ENCODE results near the gene LHX6. TPM values are rescaled to one million over a fixed set of nuclear protein-coding genes. Genes with fewer than 3 reads are reported as not detected.
A peak's percentile ranks its signal among the peaks of the same experiment; 100 is the strongest.

The LHX6 gene
- polyA plus RNA-seq, 1 donor: 1.1 TPM

- Histone ChIP-seq H3K36me3 (ENCODE audit: control insufficient read depth, insufficient read depth, low read length) (no peaks in the 10 kb centered on the region), H3K4me3 (ENCODE audit: low read length) (no peak overlapping the region), H3K4me1 (ENCODE audit: control insufficient read depth, insufficient read depth, low read length) (peaks cover 18% of the 10 kb centered on the region), H3K27ac (ENCODE audit: low read length) (no peak overlapping the region), H3K9me3 (ENCODE audit: control insufficient read depth, low read depth, low read length) (peaks cover 24% of the 10 kb centered on the region), H3K27me3 (ENCODE audit: control insufficient read depth, insufficient read depth, low read length) (peaks cover 100% of the 10 kb centered on the region)
- 33% methylated on average over 2 of the region's 5 CpGs for WGBS (ENCODE audit: insufficient coverage, low lambda C conversion rate)
- no peak for DNase-seq
Measured at GRCh38 chr9:122222791-122223190, 6.0 kb downstream of the LHX6 start.

DNA sequence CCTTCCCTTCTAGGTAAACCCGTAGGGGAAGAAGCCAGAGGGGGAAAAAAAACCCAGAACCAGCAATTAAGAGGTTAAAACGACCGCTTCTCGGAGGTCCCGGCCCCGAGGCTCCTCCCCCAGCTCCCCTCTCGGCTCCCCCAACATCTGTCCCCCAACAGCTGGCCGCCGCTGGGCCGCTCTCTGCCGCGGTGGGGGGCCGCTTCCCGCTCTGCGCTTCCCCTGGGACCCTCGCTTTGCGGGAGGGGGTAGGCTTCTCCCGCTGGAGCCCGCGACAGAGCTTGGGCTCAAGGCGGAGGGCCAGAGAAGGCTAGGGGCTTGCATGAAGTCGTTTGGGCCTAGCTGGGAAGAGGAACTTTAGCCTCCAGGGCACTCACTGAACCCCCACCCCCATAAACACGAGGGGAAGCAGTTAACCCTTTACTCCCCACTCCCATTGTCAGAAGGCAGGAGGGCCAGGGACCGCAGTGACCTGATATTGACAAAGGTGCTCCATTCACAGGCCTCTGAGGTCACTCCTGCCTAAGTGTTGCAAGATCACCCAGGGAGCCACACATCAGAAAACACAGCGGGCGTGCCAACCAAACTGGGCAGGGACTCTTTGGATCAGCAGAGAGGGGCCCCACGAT lies 7.5 kb downstream of the LHX6 start:
- H3K4me1 ChIP-seq (ENCODE audit: control insufficient read depth, insufficient read depth, low read length): peaks cover 18% of the 10 kb centered on the region
- WGBS (ENCODE audit: insufficient coverage, low lambda C conversion rate): no CpG with 5 or more reads among the region's 27 CpGs
- H3K27ac ChIP-seq (ENCODE audit: low read length): no peak overlapping the region
- H3K27me3 ChIP-seq (ENCODE audit: control insufficient read depth, insufficient read depth, low read length): peaks cover 100% of the 10 kb centered on the region
- no peaks in the 10 kb centered on the region for H3K36me3 ChIP-seq (ENCODE audit: control insufficient read depth, insufficient read depth, low read length)
- peaks cover 23% of the 10 kb centered on the region for H3K9me3 ChIP-seq (ENCODE audit: control insufficient read depth, low read depth, low read length)
- no peak for DNase-seq
- no peak overlapping the region for H3K4me3 ChIP-seq (ENCODE audit: low read length)

DNA sequence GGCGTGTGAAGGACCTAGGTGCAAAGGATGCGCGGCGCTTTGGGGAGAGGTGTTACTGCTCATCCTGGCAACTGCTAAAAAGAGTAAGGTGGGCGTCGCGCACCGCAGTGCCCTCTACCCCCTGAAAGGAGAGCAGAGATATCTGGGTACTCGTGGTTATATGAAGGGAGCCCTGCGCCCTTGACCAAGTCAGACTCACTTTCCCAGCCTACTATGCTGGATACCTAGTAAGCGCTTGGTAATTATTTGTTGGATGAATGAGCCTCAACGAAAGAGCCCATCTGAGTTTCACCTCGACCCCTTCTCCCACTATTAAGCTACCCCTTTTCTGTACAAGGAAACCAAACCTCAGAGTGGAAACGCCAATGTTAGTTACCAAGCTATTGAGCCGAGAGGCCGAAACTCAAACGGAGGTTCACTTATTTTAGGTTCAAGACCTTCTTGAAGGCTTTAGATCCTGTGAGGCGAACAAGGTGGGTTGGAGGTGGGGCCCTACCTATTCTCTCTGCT lies 8.0 kb downstream of the LHX6 start:
- no peak for DNase-seq
- H3K27ac ChIP-seq (ENCODE audit: low read length): no peak overlapping the region
- peaks cover 100% of the 10 kb centered on the region for H3K27me3 ChIP-seq (ENCODE audit: control insufficient read depth, insufficient read depth, low read length)
- no CpG with 5 or more reads among the region's 18 CpGs for WGBS (ENCODE audit: insufficient coverage, low lambda C conversion rate)
- no peak overlapping the region for H3K4me3 ChIP-seq (ENCODE audit: low read length)
- H3K36me3 ChIP-seq (ENCODE audit: control insufficient read depth, insufficient read depth, low read length): no peaks in the 10 kb centered on the region
- peaks cover 17% of the 10 kb centered on the region for H3K9me3 ChIP-seq (ENCODE audit: control insufficient read depth, low read depth, low read length)
- H3K4me1 ChIP-seq (ENCODE audit: control insufficient read depth, insufficient read depth, low read length): peaks cover 18% of the 10 kb centered on the region

DNA sequence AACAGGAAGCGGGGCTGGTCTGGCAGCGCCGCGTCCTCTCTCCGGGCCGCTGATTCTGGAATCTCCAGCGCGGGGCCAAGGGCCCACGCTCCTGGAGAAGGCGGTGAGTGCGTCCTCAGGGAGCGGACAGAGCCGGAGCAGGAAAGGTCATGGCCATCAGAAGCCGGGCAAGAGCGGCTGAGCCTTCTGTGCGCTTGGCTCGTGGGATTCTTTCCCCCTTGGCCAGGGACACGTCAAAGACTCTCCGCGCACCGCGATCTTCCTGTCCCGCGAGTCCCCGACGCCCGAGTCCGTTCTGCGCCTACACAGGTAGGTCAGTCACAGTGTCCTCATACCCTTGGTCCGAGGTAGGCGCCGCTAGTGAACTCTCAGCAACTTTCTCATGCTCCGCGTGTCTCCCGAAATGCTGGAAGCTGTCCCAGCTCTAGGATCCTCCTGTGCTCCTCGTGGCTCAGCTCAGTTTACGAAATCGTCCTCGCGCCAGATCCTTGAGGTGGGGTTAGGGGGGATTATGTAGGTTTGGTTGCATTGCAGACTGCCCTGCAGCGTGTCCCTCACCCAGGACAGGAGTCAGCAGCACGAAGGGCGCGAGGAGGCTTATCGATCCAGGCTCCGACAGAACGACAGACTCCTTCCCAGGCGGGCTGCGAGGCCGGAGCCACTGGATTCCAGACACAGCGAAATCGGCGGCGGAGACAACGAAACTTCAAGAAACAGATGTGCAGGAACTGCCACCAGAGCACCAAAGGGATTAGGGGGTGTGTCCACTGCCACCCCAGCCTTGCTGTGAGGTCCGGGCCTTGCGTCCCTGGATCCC lies 8.7 kb downstream of the LHX6 start:
- peak in 1 of 2 donors; percentile 53 for DNase-seq
- peaks cover 18% of the 10 kb centered on the region for H3K4me1 ChIP-seq (ENCODE audit: control insufficient read depth, insufficient read depth, low read length)
- H3K36me3 ChIP-seq (ENCODE audit: control insufficient read depth, insufficient read depth, low read length): no peaks in the 10 kb centered on the region
- H3K9me3 ChIP-seq (ENCODE audit: control insufficient read depth, low read depth, low read length): peaks cover 13% of the 10 kb centered on the region
- no peak overlapping the region for H3K4me3 ChIP-seq (ENCODE audit: low read length)
- H3K27me3 ChIP-seq (ENCODE audit: control insufficient read depth, insufficient read depth, low read length): peaks cover 100% of the 10 kb centered on the region
- no CpG with 5 or more reads among the region's 57 CpGs for WGBS (ENCODE audit: insufficient coverage, low lambda C conversion rate)
- H3K27ac ChIP-seq (ENCODE audit: low read length): no peak overlapping the region

GRCh38 chr9:122218935-122219855 lies 9.6 kb downstream of the LHX6 start:
- Histone ChIP-seq H3K4me3 (ENCODE audit: low read length) (no peak overlapping the region), H3K27me3 (ENCODE audit: control insufficient read depth, insufficient read depth, low read length) (peaks cover 96% of the 10 kb centered on the region), H3K4me1 (ENCODE audit: control insufficient read depth, insufficient read depth, low read length) (peaks cover 18% of the 10 kb centered on the region), H3K9me3 (ENCODE audit: control insufficient read depth, low read depth, low read length) (peaks cover 13% of the 10 kb centered on the region), H3K36me3 (ENCODE audit: control insufficient read depth, insufficient read depth, low read length) (no peaks in the 10 kb centered on the region), H3K27ac (ENCODE audit: low read length) (no peak overlapping the region)
- DNase-seq: peak in 1 of 2 donors; percentile 24
- WGBS (ENCODE audit: insufficient coverage, low lambda C conversion rate): 0% methylated on average over 2 of the region's 59 CpGs

- 0% methylated on average over 1 of the region's 11 CpGs for WGBS (ENCODE audit: insufficient coverage, low lambda C conversion rate)
- DNase-seq: no peak
- no peak overlapping the region for H3K27ac ChIP-seq (ENCODE audit: low read length)
- H3K4me1 ChIP-seq (ENCODE audit: control insufficient read depth, insufficient read depth, low read length): peaks cover 21% of the 10 kb centered on the region
- H3K27me3 ChIP-seq (ENCODE audit: control insufficient read depth, insufficient read depth, low read length): peaks cover 95% of the 10 kb centered on the region
- H3K9me3 ChIP-seq (ENCODE audit: control insufficient read depth, low read depth, low read length): peaks cover 20% of the 10 kb centered on the region
- H3K36me3 ChIP-seq (ENCODE audit: control insufficient read depth, insufficient read depth, low read length): no peaks in the 10 kb centered on the region
- H3K4me3 ChIP-seq (ENCODE audit: low read length): no peak overlapping the region
Measured at GRCh38 chr9:122218071-122218934, 10.5 kb downstream of the LHX6 start.

DNA sequence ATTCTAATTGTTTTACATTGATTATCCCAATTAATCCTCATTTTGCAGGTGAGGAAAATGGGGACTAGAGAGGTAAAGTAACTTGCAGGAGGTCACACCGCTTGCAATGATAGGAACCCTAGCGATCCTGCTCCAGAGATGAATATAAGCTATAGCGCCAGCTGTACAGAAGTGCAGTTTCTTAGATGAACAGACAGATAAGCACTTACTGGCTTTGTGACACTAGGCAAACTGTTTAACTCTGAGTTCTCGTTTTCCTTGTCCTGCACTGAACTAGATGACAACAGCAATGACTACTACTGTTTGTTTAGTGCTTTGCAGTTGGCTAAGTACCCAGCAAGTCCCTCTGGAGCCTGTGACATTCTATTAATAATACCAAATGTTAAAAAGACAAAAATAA lies 11.1 kb downstream of the LHX6 start:
- H3K4me3 ChIP-seq (ENCODE audit: low read length): no peak overlapping the region
- WGBS (ENCODE audit: insufficient coverage, low lambda C conversion rate): 17% methylated on average over 1 of the region's 4 CpGs
- peaks cover 20% of the 10 kb centered on the region for H3K9me3 ChIP-seq (ENCODE audit: control insufficient read depth, low read depth, low read length)
- DNase-seq: no peak
- no peaks in the 10 kb centered on the region for H3K36me3 ChIP-seq (ENCODE audit: control insufficient read depth, insufficient read depth, low read length)
- no peak overlapping the region for H3K27ac ChIP-seq (ENCODE audit: low read length)
- H3K27me3 ChIP-seq (ENCODE audit: control insufficient read depth, insufficient read depth, low read length): peaks cover 95% of the 10 kb centered on the region
- H3K4me1 ChIP-seq (ENCODE audit: control insufficient read depth, insufficient read depth, low read length): peaks cover 24% of the 10 kb centered on the region

DNA sequence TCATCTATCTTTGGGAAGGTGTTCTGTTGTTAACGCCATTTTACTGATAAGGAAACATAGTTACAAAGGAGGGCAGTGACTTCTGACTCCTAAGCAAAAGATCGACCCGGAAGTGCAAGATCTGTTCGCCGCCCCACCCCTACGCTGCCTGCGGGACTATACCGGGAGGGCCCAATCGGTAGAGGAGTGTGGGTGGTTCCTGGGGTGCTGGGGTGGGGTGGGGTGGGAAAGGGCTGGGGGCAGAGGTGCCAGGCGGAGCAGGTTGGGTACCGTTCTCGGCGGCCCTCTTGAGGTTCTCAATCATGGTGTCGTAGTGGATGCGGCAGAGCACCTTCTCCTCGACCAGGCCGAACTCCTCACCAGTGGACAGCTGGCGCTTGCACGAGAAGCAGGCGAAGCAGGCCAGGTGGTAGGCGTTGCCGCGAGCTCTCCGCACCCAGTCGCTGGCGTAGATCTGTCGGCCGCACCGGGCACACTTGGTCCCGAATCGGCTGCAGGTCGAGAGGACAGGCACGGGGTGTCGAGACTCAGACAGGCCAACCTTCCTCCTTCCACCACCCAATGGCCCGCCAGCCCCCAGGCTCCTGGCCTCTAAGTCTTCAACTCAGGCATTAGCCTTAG lies 11.8 kb downstream of the LHX6 start:
- no CpG with 5 or more reads among the region's 35 CpGs for WGBS (ENCODE audit: insufficient coverage, low lambda C conversion rate)
- no peak overlapping the region for H3K27ac ChIP-seq (ENCODE audit: low read length)
- peaks cover 24% of the 10 kb centered on the region for H3K4me1 ChIP-seq (ENCODE audit: control insufficient read depth, insufficient read depth, low read length)
- no peaks in the 10 kb centered on the region for H3K36me3 ChIP-seq (ENCODE audit: control insufficient read depth, insufficient read depth, low read length)
- H3K27me3 ChIP-seq (ENCODE audit: control insufficient read depth, insufficient read depth, low read length): peaks cover 95% of the 10 kb centered on the region
- peak in 1 of 2 donors; percentile 53 for DNase-seq
- H3K9me3 ChIP-seq (ENCODE audit: control insufficient read depth, low read depth, low read length): peaks cover 20% of the 10 kb centered on the region
- peak overlapping the region; percentile 11 for H3K4me3 ChIP-seq (ENCODE audit: low read length)

- peaks cover 20% of the 10 kb centered on the region for H3K4me1 ChIP-seq (ENCODE audit: control insufficient read depth, insufficient read depth, low read length)
- H3K27ac ChIP-seq (ENCODE audit: low read length): no peak overlapping the region
- no peak for DNase-seq
- H3K27me3 ChIP-seq (ENCODE audit: control insufficient read depth, insufficient read depth, low read length): peaks cover 95% of the 10 kb centered on the region
- no peak overlapping the region for H3K4me3 ChIP-seq (ENCODE audit: low read length)
- H3K9me3 ChIP-seq (ENCODE audit: control insufficient read depth, low read depth, low read length): peaks cover 18% of the 10 kb centered on the region
- no peaks in the 10 kb centered on the region for H3K36me3 ChIP-seq (ENCODE audit: control insufficient read depth, insufficient read depth, low read length)
- WGBS (ENCODE audit: insufficient coverage, low lambda C conversion rate): no CpG with 5 or more reads among the region's 4 CpGs
Measured at GRCh38 chr9:122216138-122216797, 12.5 kb downstream of the LHX6 start.
